Peyer's patch (tissue), 4 donors: ENCODE data around the gene PGM1.

Experiments used
- CTCF ChIP-seq, 6 experiments: fragments of 450-650 bp in 4 of 6; fragments of 200-600 bp in 2 of 6; sonication (generic) in 1 of 6; IDR thresholded peaks; one replicate each; pipeline ENCODE4 v1.5.1; 2017 to 2019; ENCODE audit warnings: antibody characterized with exemption in 6 of 6, mild to moderate bottlenecking in 3 of 6, moderate library complexity in 1 of 6
- POLR2A ChIP-seq, 2 donors: fragments of 450-650 bp; IDR thresholded peaks; one replicate each; pipeline ENCODE4 v1.5.1; 2017; ENCODE audit warnings: antibody characterized with exemption in 2 of 2, mild to moderate bottlenecking in 2 of 2, moderate library complexity in 2 of 2

- TF ChIP-seq CTCF (IDR thresholded peaks at IDR 0.05), result no peak
- no peak for TF ChIP-seq POLR2A (IDR thresholded peaks at IDR 0.05)
Measured at GRCh38 chr1:63601912-63602311, 8.7 kb downstream of the PGM1 start.
